Thyroid gland (tissue), 4 donors: Measurements from ENCODE around the gene RNU2-63P. TPM values are rescaled to one million over a fixed set of nuclear protein-coding genes. Genes with fewer than 3 reads are reported as not detected.

Experiments
- DNase-seq, 2 donors: peaks; one replicate each; pipeline ENCODE4 v3.0.0-alpha.2; 2019
- H3K27ac ChIP-seq, 3 donors: fragments of 200-600 bp; sonication (generic); 1 replicate in 2 of 3; 2 replicates in 1 of 3; pipeline ENCODE4 v1.5.1; 2016 to 2019; ENCODE audit warnings: mild to moderate bottlenecking in 1 of 3, moderate library complexity in 1 of 3
- H3K27me3 ChIP-seq: fragments of 200-600 bp; sonication (generic); one replicate; pipeline ENCODE4 v1.5.1; 2019
- H3K36me3 ChIP-seq, 2 donors: fragments of 200-600 bp; sonication (generic); one replicate each; pipeline ENCODE4 v1.5.1; 2016 to 2019
- H3K4me1 ChIP-seq, 2 donors: fragments of 200-600 bp; sonication (generic); one replicate each; pipeline ENCODE4 v1.5.1; 2017 to 2019
- H3K4me3 ChIP-seq, 3 donors: fragments of 200-600 bp; sonication (generic); replicated peaks in 1 of 3; 1 replicate in 2 of 3; 2 replicates in 1 of 3; pipeline ENCODE4 v1.5.1; 2016; ENCODE audit warnings: mild to moderate bottlenecking in 1 of 3
- H3K9me3 ChIP-seq: fragments of 200-600 bp; sonication (generic); one replicate; pipeline ENCODE4 v1.5.1; 2017
- CTCF ChIP-seq, 6 experiments: fragments of 200-600 bp in 3 of 6; fragments of 450-650 bp in 3 of 6; sonication (generic) in 3 of 6; IDR thresholded peaks; one replicate each; pipeline ENCODE4 v1.5.1; 2016 to 2019; ENCODE audit warnings: antibody characterized with exemption in 6 of 6, mild to moderate bottlenecking in 2 of 6, inconsistent platforms in 1 of 6, moderate library complexity in 1 of 6
- POLR2A ChIP-seq, 2 donors: fragments of 450-650 bp; IDR thresholded peaks; one replicate each; pipeline ENCODE4 v1.6.1; 2017; ENCODE audit warnings: antibody characterized with exemption in 2 of 2, mild to moderate bottlenecking in 2 of 2, moderate library complexity in 1 of 2
- WGBS, 2 donors: methylation state at CpG; one replicate each; pipeline ENCODE4 v1.1.5; 2017; 5-methylcytosine and 5-hydroxymethylcytosine counted together
- intact Hi-C: fragments of 100-400 bp; cut with DNase I; formaldehyde crosslinking; loops from one replicate; pipeline ENCODE4 v1.15.1; 2023
- total RNA-seq, 4 donors: library from RNA; depleted of rRNA; stranded (reverse); fragments of >200 nt; gene quantifications; one replicate each; pipeline ENCODE4 v1.2.3, GENCODE V29; 2016

The RNU2-63P gene
- total RNA-seq, 4 donors from 2014 or later: not detected

GRCh38 chr2:88042476-88042875 is 26.1 kb upstream of the RNU2-63P start:
- no peak for DNase-seq
- Histone ChIP-seq H3K27ac (no peak overlapping the region), H3K9me3 (no peaks in the 10 kb centered on the region), H3K27me3 (no peaks in the 10 kb centered on the region), H3K36me3 (no peaks in the 10 kb centered on the region), H3K4me3 (no peak overlapping the region), H3K4me1 (no peaks in the 10 kb centered on the region)
- 98 to 100% methylated on average over 5 of the region's 5 CpGs for WGBS, 2 donors
- no peak for TF ChIP-seq POLR2A (IDR thresholded peaks at IDR 0.05)
- TF ChIP-seq CTCF (IDR thresholded peaks at IDR 0.05): no peak
- intact Hi-C loops: no loop called here

- TF ChIP-seq POLR2A (IDR thresholded peaks at IDR 0.05): no peak
- TF ChIP-seq CTCF (IDR thresholded peaks at IDR 0.05): no peak
- H3K4me1 ChIP-seq: no peaks in the 10 kb centered on the region
- H3K9me3 ChIP-seq: no peaks in the 10 kb centered on the region
- 95 to 97% methylated on average over 4 of the region's 4 CpGs for WGBS, 2 donors
- no peak overlapping the region for H3K27ac ChIP-seq
- DNase-seq: no peak
- intact Hi-C loops: no loop called here
- peaks cover 0 to 4% of the 10 kb centered on the region in 2 donors for H3K36me3 ChIP-seq
- no peaks in the 10 kb centered on the region for H3K27me3 ChIP-seq
- no peak overlapping the region for H3K4me3 ChIP-seq
Measured at GRCh38 chr2:88038263-88039105, 22.1 kb upstream of the RNU2-63P start.

- intact Hi-C loops: no loop called here
- Histone ChIP-seq H3K9me3 (no peaks in the 10 kb centered on the region), H3K4me3 (no peak overlapping the region), H3K4me1 (no peaks in the 10 kb centered on the region), H3K36me3 (peaks cover 3 to 4% of the 10 kb centered on the region in 2 donors), H3K27me3 (no peaks in the 10 kb centered on the region), H3K27ac (no peak overlapping the region)
- no peak for DNase-seq
- TF ChIP-seq CTCF (IDR thresholded peaks at IDR 0.05): no peak
- no peak for TF ChIP-seq POLR2A (IDR thresholded peaks at IDR 0.05)
Measured at GRCh38 chr2:88036606-88037005, 20.3 kb upstream of the RNU2-63P start.

- intact Hi-C loops: no loop called here
- H3K9me3 ChIP-seq: no peaks in the 10 kb centered on the region
- TF ChIP-seq CTCF (IDR thresholded peaks at IDR 0.05) (no peak), POLR2A (IDR thresholded peaks at IDR 0.05) (no peak)
- peaks cover 4% of the 10 kb centered on the region in 2 donors for H3K36me3 ChIP-seq
- H3K27me3 ChIP-seq: no peaks in the 10 kb centered on the region
- 89 to 100% methylated on average over 2 of the region's 2 CpGs for WGBS, 2 donors
- no peak for DNase-seq
- H3K4me3 ChIP-seq: no peak overlapping the region
- no peak overlapping the region for H3K27ac ChIP-seq
- H3K4me1 ChIP-seq: no peaks in the 10 kb centered on the region
Measured at GRCh38 chr2:88036182-88036581, 19.8 kb upstream of the RNU2-63P start.

- no peaks in the 10 kb centered on the region for H3K27me3 ChIP-seq
- 96 to 97% methylated on average over 7 of the region's 7 CpGs for WGBS, 2 donors
- intact Hi-C loops: no loop called here
- H3K4me3 ChIP-seq: no peak overlapping the region
- H3K27ac ChIP-seq: no peak overlapping the region
- no peaks in the 10 kb centered on the region for H3K9me3 ChIP-seq
- H3K4me1 ChIP-seq: no peaks in the 10 kb centered on the region
- no peak for DNase-seq
- no peak for TF ChIP-seq POLR2A (IDR thresholded peaks at IDR 0.05)
- no peak for TF ChIP-seq CTCF (IDR thresholded peaks at IDR 0.05)
- H3K36me3 ChIP-seq: peaks cover 9 to 23% of the 10 kb centered on the region in 2 donors
Measured at GRCh38 chr2:88032070-88032702, 15.8 kb upstream of the RNU2-63P start.
